CD4-positive, alpha-beta T cell treated with Interleukin-15 for 1 hour (primary cell): ENCODE measurements around the gene CCDC187.
A peak's percentile ranks its signal among the peaks of the same experiment; 100 is the strongest.

Experiments used
- DNase-seq: peaks from one replicate; pipeline ENCODE4 v3.0.0-alpha.2; 2020

The CCDC187 gene

GRCh38 chr9:136296434-136297015 is 7.4 kb downstream of the CCDC187 start:
- DNase-seq = no peak

GRCh38 chr9:136295542-136296433 is 8.1 kb downstream of the CCDC187 start:
- no peak for DNase-seq

- DNase-seq = no peak
These were observed 8.8 kb downstream of the CCDC187 start for GRCh38 chr9:136295055-136295454.

- no peak for DNase-seq
These were observed 9.5 kb downstream of the CCDC187 start for GRCh38 chr9:136294437-136294836.

GRCh38 chr9:136293476-136294077 is 10.3 kb downstream of the CCDC187 start:
- no peak for DNase-seq

GRCh38 chr9:136292591-136293448 is 11.1 kb downstream of the CCDC187 start:
- DNase-seq = no peak

GRCh38 chr9:136292026-136292538 is 11.8 kb downstream of the CCDC187 start:
- no peak for DNase-seq

GRCh38 chr9:136291306-136292025 is 12.4 kb downstream of the CCDC187 start:
- DNase-seq = no peak

- no peak for DNase-seq
These were observed 13.3 kb downstream of the CCDC187 start for GRCh38 chr9:136290508-136291000.

GRCh38 chr9:136289651-136290507 is 14.0 kb downstream of the CCDC187 start:
- DNase-seq = no peak

- DNase-seq = no peak
These were observed 15.7 kb downstream of the CCDC187 start for GRCh38 chr9:136287960-136288753.

- DNase-seq = no peak
These were observed 16.9 kb downstream of the CCDC187 start for GRCh38 chr9:136286987-136287379.

GRCh38 chr9:136286359-136286986 is 17.4 kb downstream of the CCDC187 start:
- DNase-seq = no peak

GRCh38 chr9:136285501-136286358 is 18.2 kb downstream of the CCDC187 start:
- no peak for DNase-seq

- no peak for DNase-seq
These were observed 18.9 kb downstream of the CCDC187 start for GRCh38 chr9:136284951-136285350.

GRCh38 chr9:136284311-136284710 is 19.6 kb downstream of the CCDC187 start:
- no peak for DNase-seq

GRCh38 chr9:136283291-136284235 is 20.3 kb downstream of the CCDC187 start:
- DNase-seq = peak; percentile 76
